AML-193 (cell line): ENCODE data around the gene CACNG3.
"Not testable (repeated sequence)": the region's sequence is repeated elsewhere in the genome, so short reads cannot be mapped to it uniquely, and the experiment has no call there.

Experiments
- DNase-seq, 2 experiments: peaks; one replicate each; lab custom pipeline; 2025; lab: John Stamatoyannopoulos, UW

The CACNG3 gene

GRCh38 chr16:24332582-24333090 lies 76.5 kb downstream of the CACNG3 start:
- no peak for DNase-seq

GRCh38 chr16:24336491-24336890 lies 80.4 kb downstream of the CACNG3 start:
- no peak for DNase-seq

- no peak for DNase-seq
Measured at GRCh38 chr16:24337013-24337412, 80.9 kb downstream of the CACNG3 start.

- not testable (repeated sequence) for DNase-seq
Measured at GRCh38 chr16:24343829-24344228, 87.7 kb downstream of the CACNG3 start.

GRCh38 chr16:24344784-24345183 lies 88.6 kb downstream of the CACNG3 start:
- no peak for DNase-seq

- no peak for DNase-seq
Measured at GRCh38 chr16:24345704-24346103, 89.6 kb downstream of the CACNG3 start.

- DNase-seq: no peak
Measured at GRCh38 chr16:24346734-24347133, 90.6 kb downstream of the CACNG3 start.

- no peak for DNase-seq
Measured at GRCh38 chr16:24347556-24347955, 91.4 kb downstream of the CACNG3 start.

GRCh38 chr16:24348545-24349290 lies 92.6 kb downstream of the CACNG3 start:
- no peak for DNase-seq

- DNase-seq: no peak
Measured at GRCh38 chr16:24349320-24349719, 93.2 kb downstream of the CACNG3 start.

- no peak for DNase-seq
Measured at GRCh38 chr16:24352746-24353145, 96.6 kb downstream of the CACNG3 start.

- DNase-seq: no peak
Measured at GRCh38 chr16:24353622-24354021, 97.5 kb downstream of the CACNG3 start.

- no peak for DNase-seq
Measured at GRCh38 chr16:24357511-24357910, 101.4 kb downstream of the CACNG3 start.

- DNase-seq: no peak
Measured at GRCh38 chr16:24358117-24358516, 102.0 kb downstream of the CACNG3 start.

GRCh38 chr16:24359490-24359889 lies 103.4 kb downstream of the CACNG3 start:
- no peak for DNase-seq

- DNase-seq: no peak
Measured at GRCh38 chr16:24360936-24361335, 104.8 kb downstream of the CACNG3 start.

GRCh38 chr16:24364596-24364995 lies 108.5 kb downstream of the CACNG3 start:
- no peak for DNase-seq

GRCh38 chr16:24367186-24367710 lies 111.1 kb downstream of the CACNG3 start:
- no peak for DNase-seq

- DNase-seq: no peak
Measured at GRCh38 chr16:24372824-24373223, 116.7 kb downstream of the CACNG3 start.

GRCh38 chr16:24378999-24379398 lies 122.9 kb downstream of the CACNG3 start:
- DNase-seq: no peak

GRCh38 chr16:24381470-24382118 lies 125.5 kb downstream of the CACNG3 start:
- DNase-seq: no peak

- no peak for DNase-seq
Measured at GRCh38 chr16:24382762-24383407, 126.8 kb downstream of the CACNG3 start.

GRCh38 chr16:24394341-24394740 lies 138.2 kb downstream of the CACNG3 start:
- DNase-seq: no peak
